Bronchial epithelial cell (primary cell): ENCODE measurements around the gene C6orf52. TPM values are rescaled to one million over a fixed set of nuclear protein-coding genes. Genes with fewer than 3 reads are reported as not detected.
A peak's percentile ranks its signal among the peaks of the same experiment; 100 is the strongest.

Experiments
- DNase-seq: peaks from one replicate; pipeline ENCODE4 v3.0.0-alpha.2; 2010; ENCODE audit warnings: low read depth
- FAIRE-seq: peaks from 2 replicates; lab custom pipeline; 2011; peaks lifted over from hg19 to GRCh38; lab: Jason Lieb, UNC
- H3K27me3 ChIP-seq: 2 replicates; pipeline ENCODE4 v1.5.1; 2011; ENCODE audit warnings: low read length; ENCODE audit not compliant: control insufficient read depth, insufficient read depth
- H3K36me3 ChIP-seq: 2 replicates; pipeline ENCODE4 v1.5.1; 2011; ENCODE audit warnings: low read length; ENCODE audit not compliant: control insufficient read depth, insufficient read depth
- H3K4me3 ChIP-seq: 2 replicates; pipeline ENCODE4 v1.5.1; 2011; ENCODE audit warnings: mild to moderate bottlenecking, low read depth, low read length, control low read depth
- total RNA-seq: library from RNA; depleted of rRNA; stranded (reverse); fragments of >200 nt; gene quantifications from 2 replicates; pipeline ENCODE4 v1.2.1, GENCODE V29; 2014
- TF ChIP-seq, protein P1 (sequence below): IDR thresholded peaks from 2 replicates; pipeline ENCODE4 v1.5.1; 2011; ENCODE audit warnings: mild to moderate bottlenecking, moderate library complexity, low read length, control low read depth, inconsistent platforms; ENCODE audit not compliant: insufficient read depth, severe bottlenecking

The C6orf52 gene
- total RNA-seq, 1 donor from 2014 or later = 2.1 TPM

DNA sequence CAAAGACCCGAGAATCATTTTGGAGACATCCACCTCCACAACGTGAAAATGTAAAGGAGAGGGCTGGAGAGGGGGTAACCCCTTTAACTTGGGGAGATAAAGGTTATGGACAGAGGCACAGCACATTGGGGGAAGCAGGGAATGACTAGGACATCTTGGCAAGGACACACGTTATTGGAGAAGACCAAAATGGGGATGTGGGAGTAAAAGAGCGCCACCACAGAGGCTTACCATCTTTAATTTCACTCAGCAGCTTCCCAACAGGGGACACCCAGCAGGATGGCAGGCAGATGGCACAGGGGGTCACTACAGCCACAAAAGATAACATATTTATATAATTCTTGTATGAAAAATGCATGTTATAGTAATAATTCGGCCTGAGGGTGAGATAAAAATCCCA, 9.8 kb downstream of the C6orf52 start:
- FAIRE-seq (no peak), DNase-seq (no peak)
- Histone ChIP-seq H3K4me3 (no peak overlapping the region), H3K36me3 (no peaks in the 10 kb centered on the region), H3K27me3 (no peaks in the 10 kb centered on the region)
- TF ChIP-seq, protein P1, sequence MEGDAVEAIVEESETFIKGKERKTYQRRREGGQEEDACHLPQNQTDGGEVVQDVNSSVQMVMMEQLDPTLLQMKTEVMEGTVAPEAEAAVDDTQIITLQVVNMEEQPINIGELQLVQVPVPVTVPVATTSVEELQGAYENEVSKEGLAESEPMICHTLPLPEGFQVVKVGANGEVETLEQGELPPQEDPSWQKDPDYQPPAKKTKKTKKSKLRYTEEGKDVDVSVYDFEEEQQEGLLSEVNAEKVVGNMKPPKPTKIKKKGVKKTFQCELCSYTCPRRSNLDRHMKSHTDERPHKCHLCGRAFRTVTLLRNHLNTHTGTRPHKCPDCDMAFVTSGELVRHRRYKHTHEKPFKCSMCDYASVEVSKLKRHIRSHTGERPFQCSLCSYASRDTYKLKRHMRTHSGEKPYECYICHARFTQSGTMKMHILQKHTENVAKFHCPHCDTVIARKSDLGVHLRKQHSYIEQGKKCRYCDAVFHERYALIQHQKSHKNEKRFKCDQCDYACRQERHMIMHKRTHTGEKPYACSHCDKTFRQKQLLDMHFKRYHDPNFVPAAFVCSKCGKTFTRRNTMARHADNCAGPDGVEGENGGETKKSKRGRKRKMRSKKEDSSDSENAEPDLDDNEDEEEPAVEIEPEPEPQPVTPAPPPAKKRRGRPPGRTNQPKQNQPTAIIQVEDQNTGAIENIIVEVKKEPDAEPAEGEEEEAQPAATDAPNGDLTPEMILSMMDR = no peak

DNA sequence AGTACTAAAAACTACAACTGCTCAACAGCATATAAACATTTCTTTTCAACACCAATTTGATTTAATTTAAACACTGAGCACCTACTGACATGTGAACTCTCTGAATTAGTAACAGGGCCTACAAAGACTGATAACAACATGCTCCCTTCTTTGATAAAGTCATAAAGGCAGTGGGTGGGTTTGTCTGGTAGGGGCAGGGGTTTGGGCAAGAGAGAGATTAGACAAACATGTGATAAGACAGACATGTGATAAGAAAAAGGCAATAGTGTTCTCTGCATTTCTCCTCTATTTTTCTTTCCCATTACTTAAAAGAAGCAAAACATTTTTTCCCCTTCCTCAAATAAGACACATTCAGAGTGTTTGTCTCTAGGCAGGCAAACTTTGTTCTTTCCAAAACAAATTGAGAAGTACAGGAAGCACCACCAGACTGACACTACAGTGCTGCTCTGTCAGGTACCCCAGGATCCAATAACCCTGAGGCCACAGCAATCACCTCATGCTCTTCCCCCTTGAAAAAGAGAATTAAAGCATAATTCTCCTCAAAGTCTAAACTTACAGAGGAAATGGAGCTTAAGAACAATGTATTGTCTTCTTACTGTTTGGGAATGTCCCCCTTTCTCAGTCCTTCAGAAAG, 11.9 kb downstream of the C6orf52 start:
- H3K36me3 ChIP-seq = no peaks in the 10 kb centered on the region
- FAIRE-seq (no peak), DNase-seq (no peak)
- TF ChIP-seq, protein P1 = no peak
- H3K27me3 ChIP-seq = no peaks in the 10 kb centered on the region
- no peak overlapping the region for H3K4me3 ChIP-seq

DNA sequence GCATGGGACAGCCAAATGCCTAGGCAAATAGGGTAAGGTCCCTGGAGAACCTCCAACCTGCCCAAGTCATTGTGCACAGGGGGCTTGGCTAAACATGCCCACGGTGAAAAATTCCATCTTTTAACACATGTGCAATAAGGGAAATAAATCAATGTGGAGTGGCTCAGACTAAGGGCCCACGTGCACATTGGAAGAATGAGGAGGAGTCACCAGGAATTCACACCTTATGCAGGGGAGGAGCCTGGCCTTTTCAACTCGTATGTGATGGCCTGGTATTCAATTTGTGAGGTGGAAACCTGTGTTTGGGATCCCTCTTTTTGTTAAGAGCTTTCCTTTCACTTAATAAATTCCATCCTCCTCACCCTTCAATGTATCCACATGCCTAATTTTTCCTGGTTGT, 12.6 kb downstream of the C6orf52 start:
- peak; percentile 66 for FAIRE-seq
- no peaks in the 10 kb centered on the region for H3K27me3 ChIP-seq

DNA sequence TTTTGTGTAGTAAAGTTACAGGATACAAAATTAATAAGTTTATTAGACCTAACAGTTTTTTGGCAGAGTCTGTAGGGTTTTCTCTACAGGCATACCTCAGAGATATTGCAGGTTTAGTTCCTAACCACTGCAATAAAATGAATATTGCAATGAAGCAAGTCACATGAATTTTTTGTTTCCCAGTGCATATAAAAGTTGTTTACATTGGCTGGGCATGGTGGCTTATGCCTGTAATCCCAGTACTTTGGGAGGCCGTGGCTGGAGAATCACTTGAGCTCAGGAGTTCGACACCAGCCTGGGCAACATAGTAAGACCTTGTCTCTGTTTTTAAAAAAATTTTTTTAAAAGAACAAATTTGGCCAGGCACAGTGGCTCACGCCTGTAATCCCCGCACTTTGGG, 16.0 kb downstream of the C6orf52 start:
- FAIRE-seq = no peak
- no peak overlapping the region for H3K4me3 ChIP-seq
- H3K27me3 ChIP-seq = no peaks in the 10 kb centered on the region
- no peaks in the 10 kb centered on the region for H3K36me3 ChIP-seq
- no peak for DNase-seq
- TF ChIP-seq, protein P1 = no peak

More for the DNA sequence above, 12.6 kb downstream of the C6orf52 start:
- TF ChIP-seq, protein P1 = no peak
- no peak for DNase-seq
- no peaks in the 10 kb centered on the region for H3K36me3 ChIP-seq
- H3K4me3 ChIP-seq = no peak overlapping the region

DNA sequence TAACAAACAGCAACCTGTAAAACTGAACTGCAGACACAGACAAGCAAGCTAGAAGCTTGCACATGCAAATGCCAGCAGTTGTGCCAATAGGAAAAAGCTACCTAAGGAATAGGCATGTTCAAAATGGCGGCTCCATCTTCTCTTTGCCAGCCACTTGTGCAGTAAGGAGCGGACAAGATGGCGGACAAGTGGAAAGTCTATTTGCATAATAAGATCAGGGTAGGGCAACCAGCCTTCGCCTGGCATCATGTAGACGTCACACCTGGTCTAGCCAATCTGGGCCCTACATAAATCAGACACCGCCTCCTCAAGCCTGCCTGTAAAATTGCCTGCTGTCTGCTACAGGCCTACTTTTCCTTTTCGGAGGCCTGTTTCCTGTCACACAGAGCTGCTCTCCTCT, 18.0 kb downstream of the C6orf52 start:
- no peak for DNase-seq
- Histone ChIP-seq H3K36me3 (no peaks in the 10 kb centered on the region), H3K27me3 (no peaks in the 10 kb centered on the region), H3K4me3 (no peak overlapping the region)
- TF ChIP-seq, protein P1 = no peak
- no peak for FAIRE-seq
